IMR-90 (cell line): Measurements from ENCODE around the gene NCAPH2. TPM values are rescaled to one million over a fixed set of nuclear protein-coding genes. Genes with fewer than 3 reads are reported as not detected.

Experiments
- ATAC-seq: fragments of 200-7000 bp; cut with Tn5 transposase; 2 replicates; pipeline ENCODE4 v1.9.1; 2020; ENCODE audit warnings: low read depth, mild to moderate bottlenecking, moderate library complexity
- BruUV-seq: library from RNA; stranded (reverse); fragments of 400-500 nt; replicated peaks from 2 replicates; lab custom pipeline; 2021; lab: Mats Ljungman, UMichigan
- CTCF ChIA-PET: fragments of 300-600 bp; formaldehyde crosslinking; extraction: SDS; loops from one replicate; lab custom pipeline; 2021; ENCODE audit warnings: antibody characterized with exemption; lab: Yijun Ruan, JAX
- POLR2A ChIA-PET: fragments of 300-600 bp; sonication (Branson Sonifier 250); formaldehyde crosslinking; loops from one replicate; lab custom pipeline; 2022; ENCODE audit warnings: antibody characterized with exemption; ENCODE audit not compliant: unreplicated experiment; lab: Charles Lee
- DNase-seq: peaks from one replicate; pipeline ENCODE4 v3.0.0; 2013
- H2AFZ ChIP-seq: replicated peaks from 2 replicates; pipeline ENCODE3; 2013; ENCODE audit warnings: low read length, mild to moderate bottlenecking; ENCODE audit not compliant: poor library complexity
- H2AK5ac ChIP-seq: 2 replicates; pipeline ENCODE4 v1.6.1; 2013; ENCODE audit warnings: low read depth, low read length, inconsistent platforms
- H2AK9ac ChIP-seq: replicated peaks from 2 replicates; pipeline ENCODE3; 2013; ENCODE audit warnings: mild to moderate bottlenecking, low read depth, low read length, moderate library complexity; ENCODE audit not compliant: poor library complexity
- H2BK120ac ChIP-seq: 2 replicates; pipeline ENCODE4 v1.6.1; 2013; ENCODE audit warnings: low read depth, low read length, inconsistent platforms
- H2BK15ac ChIP-seq: 3 replicates; pipeline ENCODE4 v1.6.1; 2013; ENCODE audit warnings: low read depth, low read length, inconsistent platforms
- H2BK20ac ChIP-seq: 2 replicates; pipeline ENCODE4 v1.6.1; 2013; ENCODE audit warnings: low read depth, mild to moderate bottlenecking, inconsistent platforms, low read length, moderate library complexity
- H2BK5ac ChIP-seq: 2 replicates; pipeline ENCODE4 v1.6.1; 2013; ENCODE audit warnings: mild to moderate bottlenecking, low read depth, low read length, inconsistent platforms; ENCODE audit not compliant: poor library complexity, severe bottlenecking
- H3K14ac ChIP-seq: replicated peaks from 2 replicates; pipeline ENCODE4 v1.6.1; 2013; ENCODE audit warnings: low read depth, low read length, inconsistent platforms
- H3K18ac ChIP-seq: 2 replicates; pipeline ENCODE4 v1.6.1; 2013; ENCODE audit warnings: low read depth, low read length, control low read depth
- H3K23ac ChIP-seq: 2 replicates; pipeline ENCODE4 v1.6.1; 2013; ENCODE audit warnings: low read depth, low read length, inconsistent platforms
- H3K27ac ChIP-seq: 2 replicates; pipeline ENCODE4 v1.5.1; 2013; ENCODE audit warnings: mild to moderate bottlenecking, control low read depth, low read length; ENCODE audit not compliant: insufficient read depth
- H3K27me3 ChIP-seq: 2 replicates; pipeline ENCODE4 v1.6.1; 2013; ENCODE audit warnings: low read length; ENCODE audit not compliant: control insufficient read depth, insufficient read depth
- H3K36me3 ChIP-seq: 2 replicates; pipeline ENCODE4 v1.6.1; 2013; ENCODE audit warnings: low read length, mixed read lengths; ENCODE audit not compliant: control insufficient read depth, insufficient read depth
- H3K4ac ChIP-seq: 2 replicates; pipeline ENCODE4 v1.6.1; 2013; ENCODE audit warnings: low read depth, low read length, inconsistent platforms
- H3K4me1 ChIP-seq: 2 replicates; pipeline ENCODE4 v1.6.1; 2013; ENCODE audit warnings: low read length, mixed read lengths; ENCODE audit not compliant: control insufficient read depth, insufficient read depth
- H3K4me2 ChIP-seq: 2 replicates; pipeline ENCODE4 v1.6.1; 2013; ENCODE audit warnings: low read depth, mild to moderate bottlenecking, control low read depth, low read length, moderate library complexity
- H3K4me3 ChIP-seq: 2 replicates; pipeline ENCODE4 v1.5.1; 2013; ENCODE audit warnings: low read depth, mild to moderate bottlenecking, control low read depth, low read length, moderate library complexity; ENCODE audit not compliant: insufficient read depth
- H3K56ac ChIP-seq: 2 replicates; pipeline ENCODE4 v1.6.1; 2013; ENCODE audit warnings: low read length, inconsistent platforms; ENCODE audit not compliant: insufficient read depth; ENCODE audit errors: extremely low read depth
- H3K79me1 ChIP-seq, 2 experiments: 2 replicates each; pipeline ENCODE4 v1.6.1; 2013; ENCODE audit warnings: low read length in 2 of 2, inconsistent platforms in 1 of 2, low read depth in 1 of 2
- H3K9ac ChIP-seq: 2 replicates; pipeline ENCODE4 v1.6.1; 2013; ENCODE audit warnings: low read depth, low read length, control low read depth
- H3K9me1 ChIP-seq: 2 replicates; pipeline ENCODE4 v1.6.1; 2013; ENCODE audit warnings: low read length, inconsistent platforms; ENCODE audit not compliant: insufficient read depth
- H3K9me3 ChIP-seq: 2 replicates; pipeline ENCODE4 v1.6.1; 2013; ENCODE audit warnings: low read length; ENCODE audit not compliant: control insufficient read depth, insufficient read depth
- H4K20me1 ChIP-seq: 2 replicates; pipeline ENCODE4 v1.6.1; 2013; ENCODE audit warnings: low read length, inconsistent platforms; ENCODE audit not compliant: insufficient read depth
- H4K5ac ChIP-seq: 2 replicates; pipeline ENCODE4 v1.6.1; 2013; ENCODE audit warnings: mild to moderate bottlenecking, low read depth, low read length, control low read depth
- H4K8ac ChIP-seq, 2 experiments: 2 replicates each; pipeline ENCODE4 v1.6.1; 2013; ENCODE audit warnings: low read depth in 2 of 2, low read length in 2 of 2, control low read depth in 1 of 2, inconsistent platforms in 1 of 2
- H4K91ac ChIP-seq: 2 replicates; pipeline ENCODE4 v1.6.1; 2013; ENCODE audit warnings: low read depth, low read length, inconsistent platforms; ENCODE audit not compliant: insufficient read depth
- BHLHE40 ChIP-seq: fragments of 150-350 bp; IDR thresholded peaks from 2 replicates; pipeline ENCODE4 v1.6.1; 2016; ENCODE audit warnings: mild to moderate bottlenecking, low read depth, low read length
- CEBPB ChIP-seq: IDR thresholded peaks from 2 replicates; pipeline ENCODE4 v1.6.1; 2012; ENCODE audit warnings: low read depth, low read length, improper control_type of control experiment
- CHD1 ChIP-seq: IDR thresholded peaks from 2 replicates; pipeline ENCODE4 v1.6.1; 2012; ENCODE audit warnings: low read depth, low read length, improper control_type of control experiment
- FOS ChIP-seq: fragments of 150-350 bp; IDR thresholded peaks from 2 replicates; pipeline ENCODE4 v1.6.1; 2016; ENCODE audit warnings: low read depth, low read length
- MAFK ChIP-seq: IDR thresholded peaks from 2 replicates; pipeline ENCODE4 v1.6.1; 2012; ENCODE audit warnings: low read depth, low read length, improper control_type of control experiment
- MAZ ChIP-seq: IDR thresholded peaks from 2 replicates; pipeline ENCODE4 v1.6.1; 2012; ENCODE audit warnings: low read depth, mild to moderate bottlenecking, low read length, improper control_type of control experiment, moderate library complexity, borderline replicate concordance
- MXI1 ChIP-seq: IDR thresholded peaks from 2 replicates; pipeline ENCODE4 v1.6.1; 2012; ENCODE audit warnings: low read depth, mild to moderate bottlenecking, low read length, moderate library complexity, borderline replicate concordance
- POLR2A ChIP-seq: IDR thresholded peaks from 2 replicates; pipeline ENCODE4 v1.6.1; 2012; ENCODE audit warnings: mild to moderate bottlenecking, low read depth, low read length
- RAD21 ChIP-seq: IDR thresholded peaks from 2 replicates; pipeline ENCODE4 v1.6.1; 2012; ENCODE audit warnings: low read length, improper control_type of control experiment
- RCOR1 ChIP-seq: IDR thresholded peaks from 2 replicates; pipeline ENCODE4 v1.6.1; 2012; ENCODE audit warnings: mild to moderate bottlenecking, low read length, improper control_type of control experiment; ENCODE audit not compliant: insufficient replicate concordance
- RFX5 ChIP-seq: IDR thresholded peaks from 2 replicates; pipeline ENCODE4 v1.8.0; 2012; ENCODE audit warnings: low read depth, mild to moderate bottlenecking, low read length, moderate library complexity
- SMC3 ChIP-seq: fragments of 150-350 bp; IDR thresholded peaks from 2 replicates; pipeline ENCODE4 v1.6.1; 2016; ENCODE audit warnings: low read depth, mild to moderate bottlenecking, antibody characterized with exemption, low read length, moderate library complexity
- WGBS, 2 experiments: methylation state at CpG; one replicate each; pipeline versions ENCODE4 v1.1.5 to v1.1.7; 2013; ENCODE audit warnings: missing lambda C conversion rate in 2 of 2; ENCODE audit not compliant: insufficient read length in 1 of 2; ENCODE audit errors: extremely low coverage in 2 of 2; 5-methylcytosine and 5-hydroxymethylcytosine counted together
- dilution Hi-C: fragments of 300-500 bp; cut with HindIII; formaldehyde crosslinking; loops from one replicate; pipeline ENCODE4 v1.14.3; 2018; ENCODE audit warnings: low sequenced_read_pairs; ENCODE audit not compliant: unreplicated experiment
- in situ Hi-C: fragments of 300-500 bp; cut with MboI; formaldehyde crosslinking; loops from 3 replicates; pipeline ENCODE4 v1.14.3; 2019; ENCODE audit warnings: low sequenced_read_pairs, inconsistent platforms, mixed read lengths
- intact Hi-C: fragments of 100-400 bp; cut with micrococcal nuclease; formaldehyde crosslinking; loops from 2 replicates; pipeline ENCODE4 v1.10.0; 2022
- polyA plus RNA-seq, 3 experiments: library from polyadenylated mRNA; depleted of rRNA; stranded (reverse); fragments of >200 nt; gene quantifications; 2 replicates each; pipeline ENCODE4 v1.2.3, GENCODE V29; 2012; ENCODE audit warnings: low replicate concordance in 1 of 3
- total RNA-seq: library from RNA; depleted of rRNA; stranded (reverse); fragments of >200 nt; gene quantifications from 2 replicates; pipeline ENCODE4 v1.2.3, GENCODE V29; 2012
- TF ChIP-seq, protein P1 (sequence below): fragments of 150-350 bp; IDR thresholded peaks from 2 replicates; pipeline ENCODE4 v1.6.1; 2017; ENCODE audit warnings: mild to moderate bottlenecking, antibody characterized with exemption, low read length, low read depth
- TF ChIP-seq, protein P2 (sequence below): conservative IDR thresholded peaks from 2 replicates; pipeline ENCODE4 v1.5.1; 2012; ENCODE audit warnings: mild to moderate bottlenecking, low read depth, low read length, improper control_type of control experiment

The NCAPH2 gene
- total and polyA plus RNA-seq, 2 of the 4 experiments (the other 2 are of a cell fraction) = 30.2 to 38.5 TPM

- no peak overlapping the region for H3K4me2 ChIP-seq
- H2BK15ac ChIP-seq = no peak overlapping the region
- H3K27ac ChIP-seq = no peak overlapping the region
- CTCF ChIA-PET = no interaction called here
- no peak overlapping the region for H2AFZ ChIP-seq
- H2BK20ac ChIP-seq = no peak overlapping the region
- H2AK9ac ChIP-seq = no peak overlapping the region
- no peak overlapping the region for H3K14ac ChIP-seq
- no peak overlapping the region for H3K18ac ChIP-seq
- H3K4me1 ChIP-seq = peaks cover 11% of the 10 kb centered on the region
- no peak overlapping the region for H3K4ac ChIP-seq
- H3K79me1 ChIP-seq = peaks cover 0 to 6% of the 10 kb centered on the region in 2 experiments; a peak in 1 of 4 replicates
- no peak overlapping the region for H2BK5ac ChIP-seq
- no peak overlapping the region for H4K5ac ChIP-seq
- H3K9me3 ChIP-seq = no peaks in the 10 kb centered on the region
- no peak overlapping the region for H4K8ac ChIP-seq
- H3K9ac ChIP-seq = no peak overlapping the region
- intact Hi-C loops (no loop called here), in situ Hi-C loops (no loop called here), dilution Hi-C loops (no loop called here)
- WGBS, 2 experiments = 82% methylated on average over 7 of the region's 19 CpGs; no CpG with 5 or more reads in 1 of the 2 experiments
- no peak overlapping the region for H3K56ac ChIP-seq
- H4K91ac ChIP-seq = no peak overlapping the region
- H3K9me1 ChIP-seq = 0 out of 2 replicates have a peak, but pooled peaks cover 3% of the 10 kb centered on the region
- TF ChIP-seq MXI1 = no peak
- TF ChIP-seq BHLHE40 = no peak
- no peak for TF ChIP-seq RCOR1
- no peak for TF ChIP-seq SMC3
- no peak for TF ChIP-seq CHD1
- TF ChIP-seq RAD21 = no peak
- no peak for TF ChIP-seq CEBPB
- TF ChIP-seq, protein P1, sequence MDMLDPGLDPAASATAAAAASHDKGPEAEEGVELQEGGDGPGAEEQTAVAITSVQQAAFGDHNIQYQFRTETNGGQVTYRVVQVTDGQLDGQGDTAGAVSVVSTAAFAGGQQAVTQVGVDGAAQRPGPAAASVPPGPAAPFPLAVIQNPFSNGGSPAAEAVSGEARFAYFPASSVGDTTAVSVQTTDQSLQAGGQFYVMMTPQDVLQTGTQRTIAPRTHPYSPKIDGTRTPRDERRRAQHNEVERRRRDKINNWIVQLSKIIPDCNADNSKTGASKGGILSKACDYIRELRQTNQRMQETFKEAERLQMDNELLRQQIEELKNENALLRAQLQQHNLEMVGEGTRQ = no peak
- no peak for TF ChIP-seq FOS
- no peak for TF ChIP-seq MAZ
- TF ChIP-seq, protein P2, sequence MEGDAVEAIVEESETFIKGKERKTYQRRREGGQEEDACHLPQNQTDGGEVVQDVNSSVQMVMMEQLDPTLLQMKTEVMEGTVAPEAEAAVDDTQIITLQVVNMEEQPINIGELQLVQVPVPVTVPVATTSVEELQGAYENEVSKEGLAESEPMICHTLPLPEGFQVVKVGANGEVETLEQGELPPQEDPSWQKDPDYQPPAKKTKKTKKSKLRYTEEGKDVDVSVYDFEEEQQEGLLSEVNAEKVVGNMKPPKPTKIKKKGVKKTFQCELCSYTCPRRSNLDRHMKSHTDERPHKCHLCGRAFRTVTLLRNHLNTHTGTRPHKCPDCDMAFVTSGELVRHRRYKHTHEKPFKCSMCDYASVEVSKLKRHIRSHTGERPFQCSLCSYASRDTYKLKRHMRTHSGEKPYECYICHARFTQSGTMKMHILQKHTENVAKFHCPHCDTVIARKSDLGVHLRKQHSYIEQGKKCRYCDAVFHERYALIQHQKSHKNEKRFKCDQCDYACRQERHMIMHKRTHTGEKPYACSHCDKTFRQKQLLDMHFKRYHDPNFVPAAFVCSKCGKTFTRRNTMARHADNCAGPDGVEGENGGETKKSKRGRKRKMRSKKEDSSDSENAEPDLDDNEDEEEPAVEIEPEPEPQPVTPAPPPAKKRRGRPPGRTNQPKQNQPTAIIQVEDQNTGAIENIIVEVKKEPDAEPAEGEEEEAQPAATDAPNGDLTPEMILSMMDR = no peak
- TF ChIP-seq RFX5 = no peak
- TF ChIP-seq MAFK = no peak
- no peak for TF ChIP-seq POLR2A
- H4K20me1 ChIP-seq = no peaks in the 10 kb centered on the region
- DNase-seq = no peak
- no peak overlapping the region for H3K23ac ChIP-seq
- H3K4me3 ChIP-seq = no peak overlapping the region
- H3K36me3 ChIP-seq = no peaks in the 10 kb centered on the region
- POLR2A ChIA-PET = interaction anchor here (0.5 kb wide), 1 partner anchor 370 kb away, joined by 4 read pairs; no protein-coding TSS in a partner anchor
- no peak for ATAC-seq
- peaks cover 5% of the 10 kb centered on the region; the same call in 1 of the 2 replicates for H3K27me3 ChIP-seq
- BruUV-seq = no TSS peak
- no peak overlapping the region for H2BK120ac ChIP-seq
- no peak overlapping the region for H2AK5ac ChIP-seq
Measured at GRCh38 chr22:50532824-50533796, 25.1 kb downstream of the NCAPH2 start.
